ENCODE results near the gene KIF11.
A peak's percentile ranks its signal among the peaks of the same experiment; 100 is the strongest.

KIF11 gene

GRCh38 chr10:92677708-92678107 lies 84.8 kb downstream of the KIF11 start:
- DNase-seq (ENCODE audit: low spot score), result no peak

GRCh38 chr10:92678206-92678605 lies 85.3 kb downstream of the KIF11 start:
- no peak for DNase-seq (ENCODE audit: low spot score)

- no peak for DNase-seq (ENCODE audit: low spot score)
These were observed 88.4 kb downstream of the KIF11 start for GRCh38 chr10:92681306-92681834.

- no peak for DNase-seq (ENCODE audit: low spot score)
These were observed 95.6 kb downstream of the KIF11 start for GRCh38 chr10:92688573-92688926.

GRCh38 chr10:92688927-92689662 lies 96.2 kb downstream of the KIF11 start:
- no peak for DNase-seq (ENCODE audit: low spot score)

- peak; percentile 83 for DNase-seq (ENCODE audit: low spot score)
These were observed 96.8 kb downstream of the KIF11 start, which contains the start of gene HHEX for GRCh38 chr10:92689663-92690210. Gene HHEX, plus strand, starts transcription at chr10:92689955. Its CDS starts 32 bp downstream, at chr10:92689987.

- DNase-seq (ENCODE audit: low spot score), result no peak
These were observed 97.4 kb downstream of the KIF11 start for GRCh38 chr10:92690211-92690914.

- DNase-seq (ENCODE audit: low spot score), result no peak
These were observed 98.1 kb downstream of the KIF11 start for GRCh38 chr10:92690915-92691590.

- no peak for DNase-seq (ENCODE audit: low spot score)
These were observed 98.7 kb downstream of the KIF11 start for GRCh38 chr10:92691591-92692079.

- DNase-seq (ENCODE audit: low spot score), result no peak
These were observed 99.2 kb downstream of the KIF11 start for GRCh38 chr10:92692080-92692671.

- DNase-seq (ENCODE audit: low spot score), result no peak
These were observed 100.0 kb downstream of the KIF11 start for GRCh38 chr10:92692697-92693533.

GRCh38 chr10:92693534-92693893 lies 100.6 kb downstream of the KIF11 start:
- DNase-seq (ENCODE audit: low spot score), result no peak

- no peak for DNase-seq (ENCODE audit: low spot score)
These were observed 103.0 kb downstream of the KIF11 start for GRCh38 chr10:92695679-92696605.

GRCh38 chr10:92696606-92697383 lies 103.9 kb downstream of the KIF11 start:
- DNase-seq (ENCODE audit: low spot score), result no peak

GRCh38 chr10:92697663-92698511 lies 105.0 kb downstream of the KIF11 start:
- DNase-seq (ENCODE audit: low spot score), result peak; percentile 74

GRCh38 chr10:92699193-92699517 lies 106.2 kb downstream of the KIF11 start:
- no peak for DNase-seq (ENCODE audit: low spot score)

GRCh38 chr10:92699518-92700381 lies 106.8 kb downstream of the KIF11 start:
- no peak for DNase-seq (ENCODE audit: low spot score)

Measured in HuH-7.5 (cell line).